Spleen (tissue), 7 donors: ENCODE measurements around the gene LDAH.

ENCODE experiments used
- POLR2A ChIP-seq, 3 donors: fragments of 450-650 bp; IDR thresholded peaks; one replicate each; pipeline ENCODE4 v1.5.1; 2017; ENCODE audit warnings: antibody characterized with exemption in 3 of 3, mild to moderate bottlenecking in 1 of 3
- POLR2AphosphoS5 ChIP-seq, 3 donors: sonication (generic); formaldehyde crosslinking; IDR thresholded peaks; one replicate each; pipeline ENCODE4 v1.5.1; 2017; ENCODE audit warnings: antibody characterized with exemption in 3 of 3
- TF ChIP-seq, protein P1 (sequence below), 11 experiments: fragments of 200-600 bp in 7 of 11; fragments of 450-650 bp in 4 of 11; sonication (generic) in 4 of 11; IDR thresholded peaks in 8 of 11; conservative IDR thresholded peaks in 3 of 11; 1 replicate in 7 of 11; 2 replicates in 4 of 11; pipeline versions ENCODE4 v1.4.0 to v1.8.0; 2016 to 2021; ENCODE audit warnings: antibody characterized with exemption in 11 of 11, inconsistent platforms in 4 of 11, mild to moderate bottlenecking in 1 of 11
- donor health status: DM: no; HTN: no; CAD: no; lungs with moderate emphysema.
- donor health status: DM: no; HTN: no; CAD: no.
- donor health status: DM: no; HTN: no; CAD: no.

DNA sequence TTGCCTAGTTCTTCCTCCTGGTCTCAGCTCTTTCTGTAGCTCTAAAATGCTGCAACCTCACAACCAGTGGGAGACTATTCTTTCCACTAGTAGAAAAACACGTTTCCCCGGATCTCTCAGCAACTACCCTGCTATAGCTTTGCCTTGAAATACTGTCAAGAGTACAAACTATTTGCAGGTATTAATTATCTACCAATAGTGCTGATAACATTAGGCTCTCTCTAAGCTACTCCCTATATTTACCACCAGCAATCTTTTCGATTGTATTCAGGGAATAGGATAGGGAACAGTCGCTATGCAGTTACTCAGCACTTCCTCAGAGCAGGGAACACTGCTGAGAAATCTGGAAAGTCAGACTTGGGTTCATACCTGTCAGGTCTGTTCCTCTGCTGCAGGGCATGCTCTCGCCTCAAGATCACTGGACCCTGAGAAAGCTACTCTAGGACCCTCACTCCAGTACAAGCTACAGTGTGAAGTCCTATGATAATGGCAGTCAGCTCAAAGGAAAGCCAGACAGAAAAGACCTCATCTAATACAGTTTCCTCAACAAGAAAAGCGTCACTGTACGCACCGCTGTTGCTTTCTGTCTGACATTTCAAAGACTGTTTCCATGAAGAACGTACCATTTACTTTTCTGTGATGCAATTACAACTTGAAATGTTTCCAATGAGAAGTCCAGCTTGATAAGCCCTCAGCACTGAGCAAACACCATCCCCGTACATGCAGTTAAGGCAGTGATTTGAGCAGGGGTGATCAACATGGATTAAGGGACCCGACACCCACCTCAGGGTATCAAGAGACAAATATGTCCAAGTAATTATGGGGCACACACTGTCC lies 133.3 kb downstream of the LDAH start:
- TF ChIP-seq POLR2A (IDR thresholded peaks at IDR 0.05) (no peak), POLR2AphosphoS5 (IDR thresholded peaks at IDR 0.05) (no peak)
- TF ChIP-seq, protein P1, sequence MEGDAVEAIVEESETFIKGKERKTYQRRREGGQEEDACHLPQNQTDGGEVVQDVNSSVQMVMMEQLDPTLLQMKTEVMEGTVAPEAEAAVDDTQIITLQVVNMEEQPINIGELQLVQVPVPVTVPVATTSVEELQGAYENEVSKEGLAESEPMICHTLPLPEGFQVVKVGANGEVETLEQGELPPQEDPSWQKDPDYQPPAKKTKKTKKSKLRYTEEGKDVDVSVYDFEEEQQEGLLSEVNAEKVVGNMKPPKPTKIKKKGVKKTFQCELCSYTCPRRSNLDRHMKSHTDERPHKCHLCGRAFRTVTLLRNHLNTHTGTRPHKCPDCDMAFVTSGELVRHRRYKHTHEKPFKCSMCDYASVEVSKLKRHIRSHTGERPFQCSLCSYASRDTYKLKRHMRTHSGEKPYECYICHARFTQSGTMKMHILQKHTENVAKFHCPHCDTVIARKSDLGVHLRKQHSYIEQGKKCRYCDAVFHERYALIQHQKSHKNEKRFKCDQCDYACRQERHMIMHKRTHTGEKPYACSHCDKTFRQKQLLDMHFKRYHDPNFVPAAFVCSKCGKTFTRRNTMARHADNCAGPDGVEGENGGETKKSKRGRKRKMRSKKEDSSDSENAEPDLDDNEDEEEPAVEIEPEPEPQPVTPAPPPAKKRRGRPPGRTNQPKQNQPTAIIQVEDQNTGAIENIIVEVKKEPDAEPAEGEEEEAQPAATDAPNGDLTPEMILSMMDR (IDR thresholded peaks at IDR 0.05 in 8 of 11, conservative IDR thresholded peaks at IDR 0.05 in 3 of 11), result no peak
